Activated B cell treated with CpG ODN at 0.5 μM for 24 hours (primary cell): ENCODE measurements around the gene ACTL6B. TPM values are rescaled to one million over a fixed set of nuclear protein-coding genes. Genes with fewer than 3 reads are reported as not detected.
A peak's percentile ranks its signal among the peaks of the same experiment; 100 is the strongest.

ENCODE experiments used
- ATAC-seq: fragments of 200-7000 bp; cut with Tn5 transposase; one replicate; pipeline ENCODE4 v1.10.0; 2021; ENCODE audit warnings: low read depth, mild to moderate bottlenecking, moderate library complexity
- CTCF ChIA-PET: fragments of 350-600 bp; sonication (Branson Sonifier 250); formaldehyde crosslinking; loops from one replicate; lab custom pipeline; 2021; ENCODE audit warnings: antibody characterized with exemption; lab: Charles Lee
- POLR2A ChIA-PET: fragments of 350-600 bp; sonication (Branson Sonifier 250); formaldehyde crosslinking; loops from one replicate; lab custom pipeline; 2021; ENCODE audit warnings: antibody characterized with exemption; lab: Charles Lee
- DNase-seq: peaks from one replicate; pipeline ENCODE4 v3.0.0; 2022
- H3K27ac Mint-ChIP-seq: one replicate; pipeline ENCODE4 v1.8.0; 2020; ENCODE audit warnings: mixed read lengths
- H3K27me3 Mint-ChIP-seq: one replicate; pipeline ENCODE4 v1.8.0; 2021; ENCODE audit warnings: mixed read lengths
- H3K36me3 Mint-ChIP-seq: one replicate; pipeline ENCODE4 v1.8.0; 2021; ENCODE audit warnings: low read depth, mixed read lengths
- H3K4me1 Mint-ChIP-seq: one replicate; pipeline ENCODE4 v1.8.0; 2021; ENCODE audit warnings: mixed read lengths
- H3K4me3 Mint-ChIP-seq: one replicate; pipeline ENCODE4 v1.8.0; 2020; ENCODE audit warnings: mild to moderate bottlenecking, mixed read lengths
- H3K9me3 Mint-ChIP-seq: one replicate; pipeline ENCODE4 v1.8.0; 2020; ENCODE audit warnings: mixed read lengths
- CTCF ChIP-seq: fragments of 200-600 bp; IDR thresholded peaks from one replicate; pipeline ENCODE4 v1.8.0; 2022; ENCODE audit warnings: antibody characterized with exemption, mild to moderate bottlenecking
- intact Hi-C: fragments of 100-400 bp; cut with micrococcal nuclease; formaldehyde crosslinking; loops from one replicate; pipeline ENCODE4 v1.15.1; 2024
- total RNA-seq: library from RNA; stranded (reverse); gene quantifications from 2 replicates; pipeline ENCODE4 v1.2.3, GENCODE V29; 2022

ACTL6B gene
- total RNA-seq, 1 donor from 2014 or later, result not detected

- no peaks in the 10 kb centered on the region for H3K9me3 Mint-ChIP-seq
- peak overlapping the region; percentile 19 for H3K4me3 Mint-ChIP-seq
- ChIA-PET POLR2A (interaction anchor here (1.2 to 5.7 kb wide), 7 partner anchors 10 to 177 kb away, joined by 3 to 114 read pairs (median 10); partner anchors contain the start of genes FBXO24, LRCH4 and PPP1R35), CTCF (interaction anchor here (1.0 kb wide), 1 partner anchor 19 kb away, joined by 4 read pairs; no protein-coding TSS in a partner anchor)
- TF ChIP-seq CTCF, result no peak
- peaks cover 5% of the 10 kb centered on the region for H3K36me3 Mint-ChIP-seq
- H3K4me1 Mint-ChIP-seq, result peaks cover 19% of the 10 kb centered on the region
- DNase-seq (no peak), ATAC-seq (no peak)
- intact Hi-C loops, result loop anchor here (1.0 to 5.0 kb wide), 3 partner anchors 13 to 444 kb away; partner anchors contain the start of gene POP7
- no peak overlapping the region for H3K27ac Mint-ChIP-seq
- no peaks in the 10 kb centered on the region for H3K27me3 Mint-ChIP-seq
Measured at GRCh38 chr7:100613412-100614175, 42.7 kb downstream of the ACTL6B start.

- intact Hi-C loops, result loop anchor here (1.0 to 5.0 kb wide), 3 partner anchors 13 to 444 kb away; partner anchors contain the start of gene POP7
- H3K27ac Mint-ChIP-seq, result peak overlapping the region; percentile 24
Measured at GRCh38 chr7:100612730-100613390, 43.4 kb downstream of the ACTL6B start.

GRCh38 chr7:100611983-100612729 is 44.1 kb downstream of the ACTL6B start, which contains the start of gene MOSPD3:
Gene MOSPD3 (plus strand): TSS chr7:100612540. CDS start chr7:100612792, 252 bp downstream.
- no peak for TF ChIP-seq CTCF
- ChIA-PET CTCF (interaction anchor here (0.8 to 1.7 kb wide), 9 partner anchors 17 to 93 kb away, joined by 3 to 10 read pairs (median 4); partner anchors contain the start of genes GIGYF1 and POP7), POLR2A (interaction anchor here (0.6 to 5.7 kb wide), 28 partner anchors 9 to 889 kb away, joined by 3 to 114 read pairs (median 5); partner anchors contain the start of genes AGFG2, FBXO24, GIGYF1 and GNB2)
- H3K27me3 Mint-ChIP-seq, result no peaks in the 10 kb centered on the region
- peak within 1 kb of the TSS; percentile 100 for H3K27ac Mint-ChIP-seq
- DNase-seq, result peak; percentile 99
- intact Hi-C loops, result loop anchor here (1.0 to 5.0 kb wide), 3 partner anchors 26 to 445 kb away; partner anchors contain the start of genes FBXO24, LRCH4 and POP7
- H3K4me1 Mint-ChIP-seq, result peaks cover 19% of the 10 kb centered on the region
- H3K4me3 Mint-ChIP-seq, result peak within 1 kb of the TSS; percentile 99
- peak; percentile 91 for ATAC-seq
- no peaks in the 10 kb centered on the region for H3K9me3 Mint-ChIP-seq
- peaks cover 5% of the 10 kb centered on the region for H3K36me3 Mint-ChIP-seq

More at GRCh38 chr7:100612730-100613390, 43.4 kb downstream of the ACTL6B start:
- ChIA-PET POLR2A (interaction anchor here (0.6 to 5.7 kb wide), 26 partner anchors 9 to 530 kb away, joined by 3 to 114 read pairs (median 5); partner anchors contain the start of genes AGFG2, FBXO24, GIGYF1 and GNB2), CTCF (interaction anchor here (0.8 to 1.7 kb wide), 9 partner anchors 17 to 92 kb away, joined by 3 to 10 read pairs (median 4); partner anchors contain the start of genes GIGYF1 and POP7)
- no peak for TF ChIP-seq CTCF
- Mint-ChIP-seq H3K4me1 (peaks cover 19% of the 10 kb centered on the region), H3K36me3 (peaks cover 5% of the 10 kb centered on the region), H3K27me3 (no peaks in the 10 kb centered on the region), H3K4me3 (peak overlapping the region; percentile 99), H3K9me3 (no peaks in the 10 kb centered on the region)
- DNase-seq (peak; percentile 22), ATAC-seq (no peak)

GRCh38 chr7:100609958-100610357 is 46.3 kb downstream of the ACTL6B start:
- POLR2A ChIA-PET, result interaction anchor here (0.7 to 5.7 kb wide), 4 partner anchors 21 to 126 kb away, joined by 4 to 114 read pairs (median 5); partner anchors contain the start of genes FBXO24, LRCH4 and NYAP1

More at GRCh38 chr7:100609958-100610357, 46.3 kb downstream of the ACTL6B start:
- H3K4me1 Mint-ChIP-seq, result peaks cover 31% of the 10 kb centered on the region
- CTCF ChIA-PET, result no interaction called here
- peaks cover 5% of the 10 kb centered on the region for H3K36me3 Mint-ChIP-seq
- DNase-seq (no peak), ATAC-seq (no peak)
- H3K27ac Mint-ChIP-seq, result no peak overlapping the region
- H3K4me3 Mint-ChIP-seq, result no peak overlapping the region
- intact Hi-C loops, result loop anchor here (5.0 kb wide), 2 partner anchors 97 to 447 kb away; partner anchors contain the start of gene POP7
- H3K9me3 Mint-ChIP-seq, result no peaks in the 10 kb centered on the region
- TF ChIP-seq CTCF, result no peak
- no peaks in the 10 kb centered on the region for H3K27me3 Mint-ChIP-seq
